HepG2 (cell line): ENCODE measurements around the gene SYT7. TPM values are rescaled to one million over a fixed set of nuclear protein-coding genes. Genes with fewer than 3 reads are reported as not detected.

Source experiments
- ARNT2 ChIP-seq: sonication (generic); formaldehyde crosslinking; IDR thresholded peaks from 2 replicates; pipeline ENCODE4 v1.8.0; 2022; ENCODE audit warnings: mild to moderate bottlenecking, low read depth, missing genetic modification reagents, moderate library complexity
- BRCA1 ChIP-seq: sonication (generic); formaldehyde crosslinking; IDR thresholded peaks from 2 replicates; pipeline ENCODE4 v1.4.0; 2020; ENCODE audit warnings: missing genetic modification reagents
- ELF1 ChIP-seq: sonication (generic); formaldehyde crosslinking; IDR thresholded peaks from 2 replicates; pipeline ENCODE4 v1.4.0; 2020; ENCODE audit warnings: missing genetic modification reagents
- HDAC1 ChIP-seq: sonication (generic); formaldehyde crosslinking; IDR thresholded peaks from 2 replicates; pipeline ENCODE4 v1.5.1; 2020; ENCODE audit warnings: mild to moderate bottlenecking, missing genetic modification reagents
- HNRNPH1 ChIP-seq: fragments of 200-400 bp; formaldehyde crosslinking; optimal IDR thresholded peaks from 2 replicates; pipeline ENCODE3; 2017; ENCODE audit warnings: mild to moderate bottlenecking, low read depth, low read length
- HOXA3 ChIP-seq: sonication (generic); formaldehyde crosslinking; IDR thresholded peaks from 2 replicates; pipeline ENCODE4 v1.5.0; 2020; ENCODE audit warnings: missing genetic modification reagents
- HOXA5 ChIP-seq: sonication (generic); formaldehyde crosslinking; IDR thresholded peaks from 2 replicates; pipeline ENCODE4 v1.4.0; 2020; ENCODE audit warnings: missing genetic modification reagents
- MAX ChIP-seq: IDR thresholded peaks from 2 replicates; pipeline ENCODE4 v1.6.1; 2012; ENCODE audit warnings: inconsistent platforms
- MBD4 ChIP-seq: IDR thresholded peaks from 2 replicates; pipeline ENCODE4 v1.6.1; 2012; ENCODE audit warnings: low read length, inconsistent platforms, borderline replicate concordance
- MIER2 ChIP-seq: IDR thresholded peaks from 2 replicates; pipeline ENCODE4 v1.6.1; 2016; ENCODE audit warnings: missing biosample characterization, missing genetic modification reagents
- MIXL1 ChIP-seq: IDR thresholded peaks from 2 replicates; pipeline ENCODE4 v1.6.1; 2016
- MXD4 ChIP-seq: IDR thresholded peaks from 2 replicates; pipeline ENCODE4 v1.6.1; 2016; ENCODE audit warnings: mild to moderate bottlenecking, missing biosample characterization, missing genetic modification reagents
- NCOA2 ChIP-seq: sonication (generic); formaldehyde crosslinking; IDR thresholded peaks from 2 replicates; pipeline ENCODE4 v1.8.0; 2022; ENCODE audit warnings: inconsistent platforms
- NFYB ChIP-seq: sonication (generic); formaldehyde crosslinking; IDR thresholded peaks from 2 replicates; pipeline ENCODE4 v1.4.0; 2020; ENCODE audit warnings: missing genetic modification reagents
- PHF21A ChIP-seq: sonication (generic); formaldehyde crosslinking; IDR thresholded peaks from 2 replicates; pipeline ENCODE4 v1.5.0; 2020; ENCODE audit warnings: mild to moderate bottlenecking, missing genetic modification reagents
- THYN1 ChIP-seq: sonication (generic); formaldehyde crosslinking; IDR thresholded peaks from 2 replicates; pipeline ENCODE4 v1.8.1; 2023; ENCODE audit warnings: low read depth, mild to moderate bottlenecking, moderate library complexity, missing genetic modification reagents, borderline replicate concordance
- TOE1 ChIP-seq: sonication (generic); formaldehyde crosslinking; IDR thresholded peaks from 2 replicates; pipeline ENCODE4 v1.4.0; 2020; ENCODE audit warnings: mild to moderate bottlenecking, missing genetic modification reagents
- ZMYM2 ChIP-seq: sonication (generic); formaldehyde crosslinking; IDR thresholded peaks from 2 replicates; pipeline ENCODE4 v1.8.0; 2022; ENCODE audit warnings: mild to moderate bottlenecking, missing genetic modification reagents
- ZNF350 ChIP-seq: sonication (generic); formaldehyde crosslinking; IDR thresholded peaks from 2 replicates; pipeline ENCODE4 v1.4.0; 2020; ENCODE audit warnings: mild to moderate bottlenecking, low read depth, missing genetic modification reagents, borderline replicate concordance
- ZNF431 ChIP-seq: sonication (generic); formaldehyde crosslinking; IDR thresholded peaks from 2 replicates; pipeline ENCODE4 v1.9.0; 2022; ENCODE audit warnings: missing genetic modification reagents, low read depth, mild to moderate bottlenecking, borderline replicate concordance
- ZNF530 ChIP-seq: sonication (generic); formaldehyde crosslinking; IDR thresholded peaks from 2 replicates; pipeline ENCODE4 v1.5.0; 2020; ENCODE audit warnings: low read depth, mild to moderate bottlenecking, missing genetic modification reagents
- ZNF552 ChIP-seq: sonication (generic); formaldehyde crosslinking; IDR thresholded peaks from 2 replicates; pipeline ENCODE4 v1.9.0; 2022; ENCODE audit warnings: missing genetic modification reagents, mild to moderate bottlenecking, borderline replicate concordance
- ZNF567 ChIP-seq: sonication (generic); formaldehyde crosslinking; IDR thresholded peaks from 2 replicates; pipeline ENCODE4 v1.8.1; 2023; ENCODE audit warnings: mild to moderate bottlenecking, missing genetic modification reagents, borderline replicate concordance
- ZNF572 ChIP-seq: sonication (generic); formaldehyde crosslinking; IDR thresholded peaks from 2 replicates; pipeline ENCODE4 v1.5.1; 2020; ENCODE audit warnings: mild to moderate bottlenecking, missing genetic modification reagents
- ZNF674 ChIP-seq: sonication (generic); formaldehyde crosslinking; IDR thresholded peaks from 2 replicates; pipeline ENCODE4 v1.5.0; 2020; ENCODE audit warnings: low read depth, mild to moderate bottlenecking, missing genetic modification reagents
- ZNF703 ChIP-seq: sonication (generic); formaldehyde crosslinking; IDR thresholded peaks from 2 replicates; pipeline ENCODE4 v1.5.1; 2020; ENCODE audit warnings: missing genetic modification reagents, mild to moderate bottlenecking, moderate library complexity, borderline replicate concordance
- ZNF777 ChIP-seq: sonication (generic); formaldehyde crosslinking; IDR thresholded peaks from 2 replicates; pipeline ENCODE4 v1.4.0; 2020; ENCODE audit warnings: missing genetic modification reagents
- ZNF816 ChIP-seq: sonication (generic); formaldehyde crosslinking; IDR thresholded peaks from 2 replicates; pipeline ENCODE4 v1.8.0; 2022; ENCODE audit warnings: missing genetic modification reagents, mild to moderate bottlenecking, borderline replicate concordance
- ZNF839 ChIP-seq: sonication (generic); formaldehyde crosslinking; IDR thresholded peaks from 2 replicates; pipeline ENCODE4 v1.4.0; 2020; ENCODE audit warnings: missing genetic modification reagents, mild to moderate bottlenecking, borderline replicate concordance
- polyA plus RNA-seq, 8 experiments: library from polyadenylated mRNA; depleted of rRNA in 3 of 8; stranded (reverse) in 7 of 8; unstranded in 1 of 8; fragments of >200 nt; fragmentation: Illumina TruSeq in 4 of 8; extraction: Trizol in 4 of 8; gene quantifications; 2 replicates each; pipeline versions ENCODE4 v1.2.1 to v1.2.3, GENCODE V29; 2011 to 2016; ENCODE audit warnings: low read depth in 4 of 8, missing spikeins in 1 of 8, mixed read lengths in 1 of 8; ENCODE audit not compliant: insufficient read depth in 1 of 8
- total RNA-seq, 5 experiments: library from RNA; depleted of rRNA; stranded (reverse); fragments of >200 nt; fragmentation: Illumina TruSeq; extraction: Trizol; gene quantifications; 2 replicates each; pipeline ENCODE4 v1.2.3, GENCODE V29; 2016; ENCODE audit warnings: low read depth in 1 of 5
- TF ChIP-seq, protein P1 (sequence below): sonication (generic); formaldehyde crosslinking; IDR thresholded peaks from 2 replicates; pipeline ENCODE4 v1.8.0; 2022; ENCODE audit warnings: mild to moderate bottlenecking, missing genetic modification reagents, moderate library complexity
- TF ChIP-seq, protein P2 (sequence below): sonication (generic); formaldehyde crosslinking; IDR thresholded peaks from 2 replicates; pipeline ENCODE4 v1.5.0; 2020; ENCODE audit warnings: missing genetic modification reagents, mild to moderate bottlenecking, borderline replicate concordance

The SYT7 gene
- total and polyA plus RNA-seq, 2 of the 13 experiments (the other 11 are each of a cell fraction or from before 2014, with no cell fraction given): 1.4 to 4.4 TPM

- TF ChIP-seq ZNF572 (CRISPR knock-in tag): no peak
- TF ChIP-seq MIER2: no peak
- TF ChIP-seq PHF21A (CRISPR knock-in tag): no peak
- TF ChIP-seq ZNF552: 0 out of 2 replicates have a peak, but pooled peaks have one; percentile 42
- no peak for TF ChIP-seq ZMYM2 (CRISPR knock-in tag)
- no peak for TF ChIP-seq MIXL1
- no peak for TF ChIP-seq MBD4
- no peak for TF ChIP-seq NFYB (CRISPR knock-in tag)
- TF ChIP-seq ZNF839: 0 out of 2 replicates have a peak, but pooled peaks have one; percentile 35
- peak; percentile 76; the same call in 1 of the 2 replicates for TF ChIP-seq HOXA5 (CRISPR knock-in tag)
- no peak for TF ChIP-seq ZNF350
- TF ChIP-seq ZNF816 (CRISPR knock-in tag): no peak
- TF ChIP-seq HOXA3 (CRISPR knock-in tag): peak; percentile 92
- peak; percentile 29; the same call in 1 of the 2 replicates for TF ChIP-seq HDAC1 (CRISPR knock-in tag)
- TF ChIP-seq ZNF674: no peak
- TF ChIP-seq MXD4 (CRISPR knock-in tag): peak; percentile 52; the same call in 1 of the 2 replicates
- TF ChIP-seq ZNF567 (CRISPR knock-in tag): 0 out of 2 replicates have a peak, but pooled peaks have one; percentile 27
- TF ChIP-seq, protein P1, sequence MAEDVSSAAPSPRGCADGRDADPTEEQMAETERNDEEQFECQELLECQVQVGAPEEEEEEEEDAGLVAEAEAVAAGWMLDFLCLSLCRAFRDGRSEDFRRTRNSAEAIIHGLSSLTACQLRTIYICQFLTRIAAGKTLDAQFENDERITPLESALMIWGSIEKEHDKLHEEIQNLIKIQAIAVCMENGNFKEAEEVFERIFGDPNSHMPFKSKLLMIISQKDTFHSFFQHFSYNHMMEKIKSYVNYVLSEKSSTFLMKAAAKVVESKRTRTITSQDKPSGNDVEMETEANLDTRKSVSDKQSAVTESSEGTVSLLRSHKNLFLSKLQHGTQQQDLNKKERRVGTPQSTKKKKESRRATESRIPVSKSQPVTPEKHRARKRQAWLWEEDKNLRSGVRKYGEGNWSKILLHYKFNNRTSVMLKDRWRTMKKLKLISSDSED: no peak
- no peak for TF ChIP-seq ZNF530
- no peak for TF ChIP-seq ELF1 (CRISPR knock-in tag)
- no peak for TF ChIP-seq ZNF431 (CRISPR knock-in tag)
- no peak for TF ChIP-seq HNRNPH1
- TF ChIP-seq BRCA1 (CRISPR knock-in tag): no peak
- TF ChIP-seq, protein P2, sequence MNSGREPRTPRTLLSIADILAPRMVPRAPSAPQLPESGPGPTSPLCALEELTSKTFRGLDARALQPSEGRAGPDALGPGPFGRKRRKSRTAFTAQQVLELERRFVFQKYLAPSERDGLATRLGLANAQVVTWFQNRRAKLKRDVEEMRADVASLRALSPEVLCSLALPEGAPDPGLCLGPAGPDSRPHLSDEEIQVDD (CRISPR knock-in tag): no peak
- peak; percentile 87 for TF ChIP-seq ZNF777 (CRISPR knock-in tag)
- peak; percentile 32; the same call in 1 of the 2 replicates for TF ChIP-seq TOE1 (CRISPR knock-in tag)
- no peak for TF ChIP-seq ZNF703 (CRISPR knock-in tag)
- peak; percentile 88 for TF ChIP-seq ARNT2
- TF ChIP-seq MAX: peak; percentile 89
- TF ChIP-seq THYN1 (CRISPR knock-in tag): no peak
- peak; percentile 33; the same call in 1 of the 2 replicates for TF ChIP-seq NCOA2
Observed at GRCh38 chr11:61509043-61510029, 71.5 kb downstream of the SYT7 start (continued).
